ENCODE results near the gene STK16. TPM values are rescaled to one million over a fixed set of nuclear protein-coding genes. Genes with fewer than 3 reads are reported as not detected.

The STK16 gene
- total and polyA plus RNA-seq, 2 of the 4 experiments (the other 2 are of a cell fraction): 44.4 to 50.1 TPM

GRCh38 chr2:219277703-219278654 lies 32.7 kb downstream of the STK16 start:
- peak overlapping the region; percentile 67 for H3K4me2 ChIP-seq (ENCODE audit: low read depth, low read length)
- peak overlapping the region; percentile 72; the same call in 2 of the 3 replicates for H2BK15ac ChIP-seq (ENCODE audit: low read depth, low read length)
- peak overlapping the region; percentile 88 for H3K14ac ChIP-seq (replicated peaks; ENCODE audit: low read depth, low read length)
- H4K5ac ChIP-seq (ENCODE audit: low read depth, low read length): peak overlapping the region; percentile 90
- POLR2A ChIA-PET (ENCODE audit: unreplicated experiment): interaction anchor here (0.6 kb wide), 1 partner anchor 42 kb away, joined by 8 read pairs; no protein-coding TSS in a partner anchor
- peak overlapping the region; percentile 90 for H2AK9ac ChIP-seq (replicated peaks; ENCODE audit: low read depth, low read length, poor library complexity)
- peak overlapping the region; percentile 77 for H2BK5ac ChIP-seq (ENCODE audit: low read depth, low read length, poor library complexity, severe bottlenecking)
- H3K23ac ChIP-seq (ENCODE audit: low read depth, low read length): peak overlapping the region; percentile 83
- peaks cover 16 to 30% of the 10 kb centered on the region in 2 experiments for H3K79me1 ChIP-seq (ENCODE audit: low read depth in 1 of 2, low read length in 2 of 2)
- peak; percentile 80 for DNase-seq
- peak; percentile 3 for ATAC-seq (ENCODE audit: low read depth)
- dilution Hi-C loops (cut with HindIII; ENCODE audit: low sequenced_read_pairs, unreplicated experiment): no loop called here
- no peak overlapping the region; the same call in 1 of the 2 replicates for H3K56ac ChIP-seq (ENCODE audit: extremely low read depth, insufficient read depth, low read length)
- H2AFZ ChIP-seq (replicated peaks; ENCODE audit: low read length, poor library complexity): peak overlapping the region; percentile 96
- peak overlapping the region; percentile 96 for H2BK120ac ChIP-seq (ENCODE audit: low read depth, low read length)
- H3K9me3 ChIP-seq (ENCODE audit: control insufficient read depth, insufficient read depth, low read length): no peaks in the 10 kb centered on the region
- 21% methylated on average over 13 of the region's 25 CpGs; no CpG with 5 or more reads in 1 of the 2 experiments for WGBS, 2 experiments (ENCODE audit: extremely low coverage in 2 of 2, insufficient read length in 1 of 2)
- peaks cover 23% of the 10 kb centered on the region for H3K36me3 ChIP-seq (ENCODE audit: control insufficient read depth, insufficient read depth, low read length)
- H2AK5ac ChIP-seq (ENCODE audit: low read depth, low read length): peak overlapping the region; percentile 96
- peak overlapping the region; percentile 87 for H4K8ac ChIP-seq (ENCODE audit: low read depth in 2 of 2, low read length in 2 of 2)
- H3K4me1 ChIP-seq (ENCODE audit: control insufficient read depth, insufficient read depth, low read length): peaks cover 22% of the 10 kb centered on the region
- intact Hi-C loops (cut with micrococcal nuclease): loop anchor here (1.0 to 5.0 kb wide), 3 partner anchors 16 to 101 kb away; partner anchors contain the start of genes ABCB6, CNPPD1 and RETREG2
- H3K27ac ChIP-seq (ENCODE audit: insufficient read depth, low read length): peak overlapping the region; percentile 73
- peak overlapping the region; percentile 67 for H4K91ac ChIP-seq (ENCODE audit: insufficient read depth, low read depth, low read length)
- peaks cover 17% of the 10 kb centered on the region for H3K9me1 ChIP-seq (ENCODE audit: insufficient read depth, low read length)
- CTCF ChIA-PET: interaction anchor here (0.6 to 3.2 kb wide), 13 partner anchors 8 to 101 kb away, joined by 3 to 29 read pairs (median 4); partner anchors contain the start of gene CNPPD1
- H3K4ac ChIP-seq (ENCODE audit: low read depth, low read length): peak overlapping the region; percentile 85
- no peak overlapping the region for H3K4me3 ChIP-seq (ENCODE audit: insufficient read depth, low read depth, low read length)
- peak overlapping the region; percentile 68 for H3K18ac ChIP-seq (ENCODE audit: low read depth, low read length)
- no TSS peak for BruUV-seq (replicated peaks)
- H2BK20ac ChIP-seq (ENCODE audit: low read depth, low read length): peak overlapping the region; percentile 91
- peak overlapping the region; percentile 41 for H3K9ac ChIP-seq (ENCODE audit: low read depth, low read length)
- no peaks in the 10 kb centered on the region for H4K20me1 ChIP-seq (ENCODE audit: insufficient read depth, low read length)
- no peaks in the 10 kb centered on the region for H3K27me3 ChIP-seq (ENCODE audit: control insufficient read depth, insufficient read depth, low read length)
- TF ChIP-seq RFX5 (IDR thresholded peaks at IDR 0.05; ENCODE audit: low read depth, low read length): no peak
- TF ChIP-seq MXI1 (IDR thresholded peaks at IDR 0.05; ENCODE audit: borderline replicate concordance, low read depth, low read length): no peak
- TF ChIP-seq POLR2A (IDR thresholded peaks at IDR 0.05; ENCODE audit: low read depth, low read length): peak; percentile 53; the same call in 1 of the 2 replicates
- peak; percentile 82 for TF ChIP-seq RAD21 (IDR thresholded peaks at IDR 0.05; ENCODE audit: low read length)
- peak; percentile 97 for TF ChIP-seq CTCF (conservative IDR thresholded peaks at IDR 0.05; ENCODE audit: low read depth, low read length)
- TF ChIP-seq, protein P1, sequence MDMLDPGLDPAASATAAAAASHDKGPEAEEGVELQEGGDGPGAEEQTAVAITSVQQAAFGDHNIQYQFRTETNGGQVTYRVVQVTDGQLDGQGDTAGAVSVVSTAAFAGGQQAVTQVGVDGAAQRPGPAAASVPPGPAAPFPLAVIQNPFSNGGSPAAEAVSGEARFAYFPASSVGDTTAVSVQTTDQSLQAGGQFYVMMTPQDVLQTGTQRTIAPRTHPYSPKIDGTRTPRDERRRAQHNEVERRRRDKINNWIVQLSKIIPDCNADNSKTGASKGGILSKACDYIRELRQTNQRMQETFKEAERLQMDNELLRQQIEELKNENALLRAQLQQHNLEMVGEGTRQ (IDR thresholded peaks at IDR 0.05; ENCODE audit: low read depth, low read length): peak; percentile 14; the same call in 1 of the 2 replicates
- peak; percentile 78 for TF ChIP-seq SMC3 (IDR thresholded peaks at IDR 0.05; ENCODE audit: low read depth, low read length)
- in situ Hi-C loops (cut with MboI; ENCODE audit: low sequenced_read_pairs): no loop called here

Measured in IMR-90 (cell line).